ENCODE measurements around the gene ZNF506.

DNA sequence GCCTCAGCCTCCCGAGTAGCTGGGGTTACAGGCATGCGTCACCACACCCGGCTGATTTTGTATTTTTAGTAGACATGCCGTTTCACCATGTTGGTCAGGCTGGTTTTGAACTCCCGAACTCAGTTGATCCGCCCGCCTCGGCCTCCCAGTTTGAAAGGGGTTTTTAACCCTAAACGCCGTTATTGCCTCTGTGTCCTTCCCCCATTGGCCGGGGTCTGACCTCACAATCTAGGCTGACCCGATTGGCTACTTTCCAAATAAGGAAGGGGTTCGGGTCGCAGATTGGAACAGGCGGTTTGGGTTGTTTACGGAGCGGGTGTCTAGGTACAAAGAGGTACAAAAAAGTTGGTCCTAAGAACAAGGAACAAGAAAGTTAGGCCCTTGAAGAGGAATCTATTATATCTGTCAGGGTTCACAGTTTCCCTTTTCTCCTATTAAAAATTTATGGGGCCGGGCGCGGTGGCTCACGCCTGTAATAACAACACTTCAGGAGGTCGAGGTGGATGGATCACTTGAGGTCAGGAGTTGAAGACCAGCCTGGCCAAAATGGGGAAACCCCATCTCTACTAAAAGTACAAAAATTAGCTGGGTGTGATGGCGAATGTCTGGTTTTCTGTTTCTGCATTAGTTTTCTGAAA, 45.2 kb upstream of the ZNF506 start:
- TF ChIP-seq SP1 (IDR thresholded peaks at IDR 0.05) = no peak
- no peak for TF ChIP-seq FOXK2 (IDR thresholded peaks at IDR 0.05)
- TF ChIP-seq BHLHE40 (IDR thresholded peaks at IDR 0.05; ENCODE audit: borderline replicate concordance) = no peak
- no peak for TF ChIP-seq NFRKB (IDR thresholded peaks at IDR 0.05)

Measured in HEK293T (cell line).